ENCODE data around the gene EYA3.
"Not testable (repeated sequence)": the region's sequence is repeated elsewhere in the genome, so short reads cannot be mapped to it uniquely, and the experiment has no call there.

EYA3 gene

DNA sequence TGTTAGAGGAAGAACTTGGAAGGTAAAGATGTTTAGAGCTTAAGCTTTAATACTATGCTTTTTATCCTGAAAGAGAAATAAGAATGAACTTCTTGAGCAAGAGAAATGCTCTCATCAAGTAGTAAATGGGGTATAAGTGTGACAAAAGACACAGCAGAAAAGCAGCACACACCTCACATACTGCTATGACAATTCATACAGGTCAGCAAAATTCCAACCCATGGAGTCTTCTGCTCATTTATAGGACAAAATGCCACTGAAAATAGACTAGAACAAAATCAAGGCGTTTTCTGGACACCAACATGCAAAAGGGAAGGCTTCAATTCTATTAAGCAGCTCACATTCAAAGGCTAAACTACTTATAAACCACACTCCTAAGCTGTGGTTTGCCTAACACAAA lies 61.2 kb downstream of the EYA3 start:
- no peak for DNase-seq

DNA sequence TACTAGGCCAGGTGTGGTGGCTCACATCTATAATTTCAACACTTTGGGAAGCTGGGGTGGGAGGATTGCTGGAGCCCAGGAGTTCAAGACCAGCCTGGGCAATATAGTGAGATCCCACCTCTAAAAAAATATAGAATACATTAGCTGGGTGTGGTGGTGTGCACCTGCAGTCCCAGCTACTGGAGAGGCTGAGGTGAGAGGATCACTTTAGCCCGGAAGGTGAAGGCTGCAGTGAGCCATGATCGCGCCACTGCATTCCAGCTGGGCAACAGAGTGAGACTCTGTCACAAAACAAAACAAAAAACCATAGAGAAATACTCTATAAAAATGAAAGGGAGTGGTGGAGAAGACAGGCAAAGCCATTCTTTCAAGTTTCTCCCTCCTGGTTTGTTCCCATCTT lies 62.1 kb downstream of the EYA3 start:
- DNase-seq, result no peak

DNA sequence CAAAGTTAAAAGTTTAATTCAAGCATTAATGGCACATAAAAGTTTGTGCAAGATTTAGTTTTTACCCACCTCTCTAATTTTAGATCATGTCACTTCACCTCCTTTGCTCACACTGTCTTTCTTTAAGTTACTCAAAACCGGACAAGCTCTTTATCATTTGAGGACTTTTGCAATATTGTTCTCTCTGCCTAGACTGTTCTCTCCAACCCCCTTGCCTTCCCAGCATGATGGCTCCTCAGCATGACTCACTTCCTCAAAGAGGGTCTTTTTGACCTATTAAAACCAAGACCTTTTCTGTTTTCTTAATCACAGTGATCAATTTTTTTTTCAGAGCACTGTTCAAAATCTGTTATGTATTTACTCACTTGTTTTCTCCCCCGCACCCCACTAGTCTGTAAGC lies 67.3 kb downstream of the EYA3 start:
- DNase-seq, result peak; percentile 18 to 23

DNA sequence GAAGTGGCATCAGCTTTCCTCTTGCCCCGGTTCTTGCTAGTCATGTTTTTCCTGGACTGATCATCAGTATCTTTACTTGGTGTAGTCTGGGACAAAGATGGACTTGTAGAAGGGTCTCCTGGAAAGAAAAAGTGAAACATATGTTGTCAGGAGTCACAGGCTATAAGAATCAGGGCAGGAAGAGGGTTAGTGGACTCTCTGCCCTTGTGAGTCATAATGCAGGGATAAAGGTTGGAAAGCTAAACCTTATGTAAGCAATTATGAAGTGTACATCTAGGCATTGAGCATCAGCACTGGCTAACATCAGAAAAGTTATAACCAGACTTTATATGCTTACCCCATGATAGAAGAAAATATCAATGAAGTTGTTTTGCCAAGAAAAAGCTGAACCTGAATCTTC lies 77.4 kb downstream of the EYA3 start:
- DNase-seq, result no peak

DNA sequence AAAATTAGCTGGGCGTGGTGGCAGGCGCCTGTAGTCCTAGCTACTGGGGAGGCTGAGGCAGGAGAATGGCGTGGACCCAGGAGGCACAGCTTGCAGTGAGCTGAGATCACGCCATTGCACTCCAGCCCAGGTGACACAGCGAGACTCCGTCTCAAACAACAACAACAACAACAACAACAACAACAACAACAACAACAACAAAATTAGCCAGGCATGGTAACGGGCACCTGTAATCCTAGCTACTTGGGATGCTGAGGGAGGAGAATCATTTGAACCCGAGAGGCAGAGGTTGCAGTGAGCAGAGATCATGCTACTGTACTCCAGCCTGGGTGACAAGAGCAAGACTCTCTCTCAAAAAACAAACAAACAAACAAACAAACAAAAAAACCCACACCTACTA lies 85.3 kb downstream of the EYA3 start:
- not testable (repeated sequence) for DNase-seq

DNA sequence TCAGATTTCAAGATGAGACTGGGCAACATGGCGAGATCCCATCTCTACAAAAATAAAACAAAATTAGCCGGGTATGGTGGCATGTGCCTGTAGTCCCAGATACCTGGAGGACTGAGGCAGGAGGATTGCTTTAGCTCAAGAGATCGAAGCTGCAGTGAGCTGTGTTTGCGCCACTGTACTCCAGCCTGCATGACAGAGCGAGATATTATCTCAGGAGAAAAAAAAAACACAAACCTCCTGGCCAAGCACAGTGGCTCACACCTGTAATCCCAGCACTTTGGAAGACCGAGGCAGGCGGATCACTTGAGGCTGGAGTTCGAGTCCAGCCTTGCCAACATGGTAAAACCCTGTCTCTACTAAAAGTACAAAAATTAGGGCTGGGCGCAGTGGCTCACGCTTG lies 85.8 kb downstream of the EYA3 start:
- DNase-seq, result no peak

DNA sequence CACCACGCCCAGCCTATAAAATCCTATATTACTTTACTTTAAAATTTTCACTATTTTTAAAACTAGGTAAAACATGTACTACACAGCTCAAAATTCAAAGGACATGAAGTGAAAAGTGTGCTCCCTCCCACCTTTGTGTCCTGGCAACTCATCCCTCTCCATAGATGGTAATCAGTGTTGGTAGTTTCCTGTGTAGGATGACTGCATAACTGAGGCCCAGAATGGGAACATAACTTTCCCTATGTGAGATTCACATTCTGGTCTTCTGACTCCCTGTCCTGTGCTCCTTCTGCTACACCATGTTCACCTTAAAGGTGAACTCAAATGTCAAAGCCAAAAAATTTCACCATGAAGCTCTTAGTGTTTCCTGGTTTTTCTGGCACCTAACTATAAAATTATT lies 89.4 kb downstream of the EYA3 start:
- DNase-seq, result no peak

DNA sequence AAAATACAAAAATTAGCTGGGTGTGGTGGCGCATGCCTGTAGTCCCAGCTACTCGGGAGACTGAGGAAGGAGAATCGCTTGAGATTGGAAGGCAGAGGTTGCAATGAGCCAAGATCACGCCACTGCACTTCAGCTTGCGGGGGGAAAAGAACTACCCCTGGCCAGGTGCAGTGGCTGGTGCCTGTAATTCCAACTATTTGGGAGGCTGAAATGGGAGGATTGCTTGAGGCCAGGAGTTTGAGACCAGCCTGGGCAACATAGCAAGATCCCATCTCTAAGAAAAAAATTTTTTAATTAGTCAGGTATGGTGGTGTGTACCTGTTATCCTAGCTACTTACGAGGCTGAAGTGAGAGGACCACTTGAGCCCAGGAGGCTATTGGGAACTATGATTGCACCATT lies 93.9 kb downstream of the EYA3 start:
- DNase-seq, result not testable (repeated sequence)

DNA sequence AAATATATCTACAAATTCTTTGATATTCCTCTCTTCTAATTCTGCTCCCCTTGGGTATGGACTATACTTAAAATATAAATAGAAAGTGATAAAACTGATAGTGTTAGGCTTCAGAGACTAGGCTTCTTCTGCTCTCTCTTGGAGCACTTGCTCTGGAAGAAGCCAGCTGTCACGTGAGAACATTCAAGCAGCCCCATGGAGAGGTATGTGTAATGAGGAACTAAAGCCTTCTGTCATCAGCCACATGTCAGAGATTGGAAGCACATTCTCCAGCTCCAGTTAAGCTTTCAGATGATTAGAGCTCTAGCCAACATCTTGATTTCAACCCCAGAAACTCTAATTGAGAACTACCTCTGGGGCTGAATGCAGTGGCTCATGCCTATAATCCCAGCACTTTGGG lies 94.3 kb downstream of the EYA3 start:
- peak; percentile 87 for DNase-seq

DNA sequence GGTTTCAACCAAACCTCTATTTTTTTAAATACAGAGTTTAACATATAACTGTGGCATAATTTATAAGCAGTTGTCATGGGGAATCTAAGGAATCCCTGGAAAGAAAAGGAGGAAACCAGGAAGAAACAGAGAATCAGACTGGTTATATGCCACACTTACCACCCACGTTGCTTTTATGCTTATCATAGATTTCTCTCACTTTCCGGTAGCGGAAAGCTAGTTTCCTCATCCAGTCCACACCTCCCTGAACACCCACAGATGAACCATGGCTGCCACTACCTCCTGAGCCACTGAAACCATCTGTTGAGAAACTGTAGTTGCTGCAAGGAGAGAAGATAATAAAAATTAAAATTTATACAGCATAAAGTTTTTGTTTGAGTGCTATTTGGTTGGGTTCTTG lies 95.2 kb downstream of the EYA3 start:
- DNase-seq, result no peak

DNA sequence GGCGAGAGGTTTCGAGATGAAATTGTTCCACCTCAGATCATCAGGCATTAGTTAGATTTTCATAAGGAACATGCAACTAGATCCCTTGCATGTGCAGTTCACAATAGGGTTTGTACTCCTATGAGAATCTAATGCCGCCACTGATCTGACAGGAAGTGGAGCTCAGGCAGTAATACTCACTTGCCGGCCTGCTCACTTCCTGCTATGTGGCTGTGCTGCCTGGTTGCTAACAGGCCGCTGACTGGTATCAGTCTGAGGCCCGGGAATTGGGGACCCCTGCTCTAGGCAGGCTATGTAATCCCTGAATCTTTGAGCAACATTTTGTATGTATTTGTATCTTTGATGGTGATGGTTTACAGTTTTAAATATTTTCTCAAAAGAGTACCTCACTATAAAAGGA lies 96.1 kb downstream of the EYA3 start:
- peak; percentile 76 to 78 for DNase-seq

DNA sequence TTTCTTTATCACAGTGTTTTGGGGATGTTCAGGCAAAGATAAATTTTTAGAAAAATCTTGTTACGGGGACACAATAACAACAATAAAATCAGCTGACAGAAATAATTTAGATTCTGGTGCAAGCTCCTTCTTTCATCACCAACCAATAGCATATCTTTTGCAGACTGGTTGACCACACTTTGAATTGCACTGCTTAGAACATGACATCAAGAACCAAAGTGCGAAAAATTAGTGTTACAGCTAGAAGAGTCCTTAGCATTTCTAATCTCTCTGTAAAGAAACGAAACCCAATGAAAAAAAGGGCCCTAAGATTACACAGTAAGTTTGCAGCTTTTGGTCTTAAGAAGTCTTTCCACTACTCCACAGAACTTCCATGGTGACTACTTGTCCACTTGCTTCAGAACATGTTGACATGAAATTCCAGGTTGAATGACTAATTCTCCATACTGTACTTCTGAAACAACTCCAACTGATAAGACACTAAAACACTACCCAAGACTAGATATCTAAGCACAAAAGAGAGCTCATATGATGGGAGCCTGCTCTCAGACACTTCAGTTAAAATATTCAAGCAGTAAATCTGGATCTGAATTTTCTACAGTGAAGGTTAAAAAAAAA lies 97.4 kb downstream of the EYA3 start:
- DNase-seq, result no peak

DNA sequence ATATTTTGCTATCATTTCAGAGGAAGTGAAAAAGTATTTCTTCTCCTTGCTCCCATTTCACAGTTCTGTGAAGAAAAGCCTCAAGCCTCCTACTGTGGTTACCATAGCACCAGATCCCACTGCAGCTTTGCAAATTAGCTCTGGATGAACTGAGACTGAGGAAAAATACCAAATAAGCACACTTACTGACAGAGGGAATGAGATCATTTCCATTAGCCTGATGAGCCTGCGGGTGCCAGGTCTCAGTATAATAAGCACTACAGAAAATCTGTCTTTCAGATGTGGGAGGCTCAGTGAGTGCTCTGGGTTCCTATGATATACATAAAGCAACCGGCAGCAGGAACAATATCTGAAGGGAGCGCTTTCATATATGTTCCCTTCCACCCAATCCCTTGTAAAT lies 107.3 kb downstream of the EYA3 start:
- no peak for DNase-seq

DNA sequence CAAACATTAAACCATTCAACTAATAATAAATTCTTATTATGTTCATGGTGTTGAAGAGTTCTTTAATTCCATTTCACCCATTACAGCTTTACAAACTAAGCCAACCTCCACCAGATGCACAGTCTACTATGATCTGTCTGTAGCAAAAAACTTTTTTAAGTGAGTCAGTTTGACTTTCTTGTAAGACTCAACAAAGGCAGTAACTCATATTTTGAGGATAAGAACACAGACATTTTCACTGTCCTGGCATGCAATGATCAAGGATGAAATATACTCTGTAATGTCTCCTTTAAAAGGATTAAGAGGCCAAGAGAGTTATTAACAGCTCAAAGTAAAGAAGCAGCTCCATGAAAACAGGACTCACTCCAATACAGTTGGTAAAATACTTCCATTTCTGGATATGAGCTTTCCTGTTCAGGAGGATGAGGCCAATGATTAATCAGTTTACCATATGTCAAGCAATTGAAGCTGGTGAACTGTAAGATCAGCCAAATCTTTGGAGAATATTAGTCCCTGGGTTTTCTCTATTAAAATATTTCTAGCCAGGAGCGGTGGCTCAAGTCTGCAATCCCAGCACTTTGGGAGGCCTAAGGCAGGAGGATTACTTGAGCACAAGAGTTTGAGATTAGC lies 108.1 kb downstream of the EYA3 start:
- no peak for DNase-seq

DNA sequence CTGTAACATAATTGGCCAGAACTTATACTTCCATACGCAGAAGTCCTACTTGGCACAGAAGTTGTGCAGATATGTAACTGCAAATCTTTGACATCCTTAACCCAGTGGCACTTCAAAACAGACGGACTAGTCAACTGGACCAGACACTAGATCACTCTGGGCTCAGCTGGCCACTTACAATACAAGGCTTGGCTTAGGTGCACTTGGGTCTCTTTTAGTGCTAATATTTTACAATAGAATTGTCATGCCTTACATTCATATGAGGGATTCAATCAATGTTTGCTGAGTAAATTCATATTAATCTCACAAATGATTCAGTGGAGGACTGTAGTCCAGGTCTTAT lies 108.6 kb downstream of the EYA3 start:
- DNase-seq, result no peak

DNA sequence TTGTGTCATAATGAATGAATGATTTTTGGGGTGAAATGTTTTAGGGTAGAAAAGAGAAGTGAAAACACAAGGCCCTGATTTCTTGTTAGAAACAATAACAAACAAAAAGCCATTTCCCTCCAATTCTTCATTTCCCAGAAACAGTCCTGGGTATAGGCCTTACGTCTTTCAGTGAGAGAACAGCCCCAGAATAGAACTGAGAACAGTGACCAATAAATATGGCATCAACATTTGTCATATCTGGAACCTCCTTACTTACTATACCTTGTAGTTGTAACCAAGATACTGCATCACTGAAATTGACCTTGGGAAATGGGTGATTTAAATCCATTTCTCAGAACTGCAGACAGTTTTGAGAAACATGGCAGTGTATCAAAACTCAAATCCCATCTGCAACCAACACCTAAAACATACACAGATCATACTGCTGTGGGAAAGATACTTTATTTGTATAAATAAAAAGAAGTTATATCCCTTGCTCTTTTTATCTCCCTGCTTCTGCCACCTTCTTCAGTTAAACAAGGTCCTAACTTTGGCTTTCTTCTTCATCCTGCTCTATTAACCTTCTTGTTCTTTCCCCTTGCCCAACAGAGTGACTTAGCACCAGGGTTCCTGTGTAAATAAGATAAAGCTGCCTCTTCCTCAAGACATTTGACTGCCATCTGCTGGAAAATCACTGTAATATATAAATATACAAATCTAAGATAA lies 109.1 kb downstream of the EYA3 start:
- DNase-seq, result peak; percentile 83 to 89

DNA sequence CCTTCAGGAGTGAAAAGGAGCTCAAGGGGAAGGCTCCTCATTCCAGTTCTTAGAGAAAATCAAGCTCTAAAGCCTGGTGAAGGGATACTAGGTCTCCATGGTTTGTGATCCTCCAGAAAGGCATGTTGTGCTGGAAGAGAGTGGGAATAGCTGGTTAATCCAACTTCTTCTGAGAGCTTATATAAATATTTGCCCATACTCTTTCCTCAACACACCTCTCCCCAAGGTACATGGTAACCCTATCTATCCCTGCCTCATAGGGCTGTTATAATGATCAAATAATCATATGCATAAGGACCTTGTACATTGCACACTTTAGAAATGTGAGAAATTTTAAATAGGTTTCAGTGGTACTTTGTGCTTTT lies 114.0 kb downstream of the EYA3 start:
- no peak for DNase-seq

DNA sequence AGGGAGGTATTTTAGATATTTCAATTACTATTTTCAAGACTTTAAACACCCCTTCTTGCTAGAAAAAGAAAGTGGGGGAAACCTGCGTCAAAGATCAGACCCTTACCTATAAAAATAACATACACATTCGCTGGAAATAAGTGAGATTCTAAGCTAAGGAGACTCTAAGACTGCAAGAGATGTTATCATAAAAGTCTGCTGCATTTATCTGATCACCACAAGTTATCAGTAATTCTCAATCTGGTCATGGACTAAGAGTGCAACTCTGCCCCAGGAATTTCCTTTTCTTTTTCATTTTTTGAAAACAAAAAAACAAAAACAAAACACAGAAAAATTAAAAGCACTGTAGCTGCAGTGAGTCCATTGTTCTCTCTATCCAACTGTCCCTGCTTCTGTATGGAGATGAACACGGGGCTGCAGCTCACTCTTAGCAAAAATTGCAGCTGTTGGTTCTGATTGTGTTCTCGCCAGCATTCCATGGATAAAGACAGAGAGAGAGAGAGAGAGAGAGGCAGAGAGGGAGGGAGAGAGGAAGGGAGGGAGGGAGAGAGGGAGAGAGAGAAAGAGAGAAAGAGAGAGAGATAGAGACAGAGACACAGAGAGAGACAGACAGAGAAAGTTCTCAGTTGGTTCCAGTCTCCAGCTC lies 114.5 kb downstream of the EYA3 start:
- DNase-seq, result no peak

DNA sequence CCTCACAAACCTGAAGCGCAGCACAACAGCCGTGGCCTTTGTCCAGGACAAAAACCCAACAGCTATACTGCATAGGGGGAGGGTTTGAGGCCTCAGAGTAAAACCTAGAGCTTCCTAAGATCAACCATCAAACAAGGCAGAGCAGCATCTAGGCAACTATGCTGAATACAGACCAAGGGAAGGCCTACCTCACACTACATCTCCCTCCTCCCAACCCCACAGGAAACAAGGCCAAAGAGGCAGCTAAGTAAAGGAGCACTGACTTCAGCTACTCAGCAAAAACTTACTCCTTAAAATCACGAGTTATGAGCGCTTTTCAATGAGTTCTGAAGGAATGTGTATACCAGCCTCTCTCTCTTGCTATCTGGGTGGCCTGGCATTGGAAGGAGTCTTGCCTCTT lies 116.3 kb downstream of the EYA3 start:
- DNase-seq, result no peak

DNA sequence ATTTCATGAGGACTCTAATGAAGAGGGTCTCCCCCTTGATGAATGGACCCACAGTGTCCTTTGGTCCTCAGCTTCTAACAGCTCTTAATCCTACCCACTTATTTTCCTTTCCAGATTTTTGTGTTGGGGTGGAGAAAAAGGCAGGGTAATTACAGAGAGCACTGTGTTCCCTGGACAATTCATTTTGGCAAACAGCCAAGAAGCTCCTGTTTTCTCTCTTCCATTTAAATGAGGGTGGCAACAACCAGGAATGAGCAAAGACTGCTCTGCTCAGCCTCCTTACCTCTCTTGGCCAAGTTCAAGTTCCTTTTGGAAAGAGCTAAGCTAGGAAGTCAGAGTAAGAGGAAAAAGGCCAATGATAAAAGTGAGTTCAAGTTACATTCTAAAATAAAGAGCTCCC lies 116.7 kb downstream of the EYA3 start:
- no peak for DNase-seq

DNA sequence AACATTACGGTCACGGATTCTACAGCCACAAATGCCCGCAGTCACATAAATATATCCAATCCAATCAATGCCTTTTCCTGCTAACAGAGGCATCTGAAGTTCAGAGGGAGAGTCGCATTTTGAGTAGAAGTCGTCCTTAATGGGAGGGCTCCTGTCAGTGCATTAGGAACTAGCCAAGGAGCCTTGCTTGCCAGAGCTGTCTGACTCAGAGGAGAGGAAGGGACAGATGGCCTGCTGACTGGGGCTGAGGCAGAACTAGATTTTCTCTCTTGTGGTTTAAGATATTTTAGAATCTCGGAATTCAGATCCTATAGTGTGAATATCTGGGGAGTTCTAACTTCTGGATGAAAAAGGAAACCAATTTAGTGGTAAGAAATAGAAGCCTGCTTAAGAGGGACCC lies 118.0 kb downstream of the EYA3 start:
- DNase-seq, result peak; percentile 58 to 69

DNA sequence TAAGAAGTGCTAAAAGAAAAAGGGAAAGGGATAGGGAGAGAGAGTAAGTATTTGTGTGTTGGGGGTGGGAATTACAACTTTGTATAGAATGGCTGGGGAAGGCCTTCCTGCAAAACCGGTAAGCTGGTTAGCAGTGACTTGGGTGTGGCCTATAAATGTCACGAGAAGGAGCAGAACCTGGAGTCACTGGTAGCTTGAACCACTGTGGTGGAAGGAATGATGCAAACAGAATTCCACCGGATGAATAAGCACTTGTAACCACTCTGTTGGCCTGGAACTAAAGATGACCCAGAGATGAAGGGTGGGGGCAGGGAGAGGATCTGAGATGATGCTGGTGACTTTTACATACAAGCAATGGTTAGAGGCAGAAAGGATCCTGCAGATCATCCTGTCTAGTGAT lies 119.7 kb downstream of the EYA3 start:
- no peak for DNase-seq

DNA sequence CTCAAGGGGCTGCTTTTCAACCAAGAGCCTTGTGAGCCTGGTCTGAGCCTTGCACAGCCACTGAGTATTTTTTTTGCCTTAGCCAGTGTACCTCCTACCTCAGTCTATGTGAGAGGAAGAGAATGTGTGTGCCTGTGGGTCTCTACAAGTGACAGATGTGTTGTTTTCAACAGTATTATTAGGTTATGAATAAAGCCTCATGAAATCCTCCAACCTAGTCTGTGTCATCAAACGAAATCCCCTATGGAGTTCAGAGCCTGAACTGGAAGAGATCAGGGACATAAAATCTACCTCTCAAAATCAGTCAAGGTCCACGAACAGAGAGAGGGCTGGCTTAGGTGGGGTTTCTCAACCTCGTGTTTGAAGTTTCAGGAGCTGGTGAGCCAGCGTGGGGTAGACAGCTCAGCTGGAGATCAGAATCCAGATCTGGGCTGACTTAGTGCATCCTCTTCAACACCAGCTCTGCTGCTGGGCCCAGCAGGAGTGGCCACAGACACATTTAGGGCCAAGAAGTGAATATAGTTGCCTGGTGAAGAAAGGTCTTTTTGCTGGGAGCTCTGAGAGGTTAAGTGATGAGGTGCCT lies 120.4 kb downstream of the EYA3 start:
- DNase-seq, result no peak
